Peyer's patch (tissue), 4 donors: ENCODE measurements around the gene PTPRZ1.

Source experiments
- CTCF ChIP-seq, 6 experiments: fragments of 450-650 bp in 4 of 6; fragments of 200-600 bp in 2 of 6; sonication (generic) in 1 of 6; IDR thresholded peaks; one replicate each; pipeline ENCODE4 v1.5.1; 2017 to 2019; ENCODE audit warnings: antibody characterized with exemption in 6 of 6, mild to moderate bottlenecking in 3 of 6, moderate library complexity in 1 of 6
- POLR2A ChIP-seq, 2 donors: fragments of 450-650 bp; IDR thresholded peaks; one replicate each; pipeline ENCODE4 v1.5.1; 2017; ENCODE audit warnings: antibody characterized with exemption in 2 of 2, mild to moderate bottlenecking in 2 of 2, moderate library complexity in 2 of 2

DNA sequence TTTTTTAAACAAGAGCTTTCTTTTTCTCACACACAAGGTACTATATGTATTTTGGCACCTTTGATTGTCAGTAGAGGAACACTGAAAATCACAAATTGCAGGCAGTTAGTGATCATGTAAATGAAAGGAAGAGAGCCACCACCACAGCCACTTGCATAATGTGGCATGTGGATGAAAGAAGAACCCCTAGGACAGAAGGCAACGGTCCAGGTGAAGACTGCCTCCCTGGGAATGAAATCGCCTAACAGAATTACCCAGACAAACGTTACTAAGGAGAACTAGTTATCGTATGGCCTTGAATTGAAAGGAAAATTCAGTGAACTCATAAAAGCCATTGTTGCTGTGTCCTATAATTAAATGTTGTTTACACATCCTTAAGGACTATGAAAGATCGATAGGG, 41.2 kb upstream of the PTPRZ1 start:
- TF ChIP-seq CTCF (IDR thresholded peaks at IDR 0.05): no peak
- no peak for TF ChIP-seq POLR2A (IDR thresholded peaks at IDR 0.05)
